ENCODE results near the gene MORN1. TPM values are rescaled to one million over a fixed set of nuclear protein-coding genes. Genes with fewer than 3 reads are reported as not detected.
"Not testable (repeated sequence)": the region's sequence is repeated elsewhere in the genome, so short reads cannot be mapped to it uniquely, and the experiment has no call there.

The MORN1 gene
- total RNA-seq (2012; rRNA removed): 7.4 and 9.0 TPM in 2 replicates

DNA sequence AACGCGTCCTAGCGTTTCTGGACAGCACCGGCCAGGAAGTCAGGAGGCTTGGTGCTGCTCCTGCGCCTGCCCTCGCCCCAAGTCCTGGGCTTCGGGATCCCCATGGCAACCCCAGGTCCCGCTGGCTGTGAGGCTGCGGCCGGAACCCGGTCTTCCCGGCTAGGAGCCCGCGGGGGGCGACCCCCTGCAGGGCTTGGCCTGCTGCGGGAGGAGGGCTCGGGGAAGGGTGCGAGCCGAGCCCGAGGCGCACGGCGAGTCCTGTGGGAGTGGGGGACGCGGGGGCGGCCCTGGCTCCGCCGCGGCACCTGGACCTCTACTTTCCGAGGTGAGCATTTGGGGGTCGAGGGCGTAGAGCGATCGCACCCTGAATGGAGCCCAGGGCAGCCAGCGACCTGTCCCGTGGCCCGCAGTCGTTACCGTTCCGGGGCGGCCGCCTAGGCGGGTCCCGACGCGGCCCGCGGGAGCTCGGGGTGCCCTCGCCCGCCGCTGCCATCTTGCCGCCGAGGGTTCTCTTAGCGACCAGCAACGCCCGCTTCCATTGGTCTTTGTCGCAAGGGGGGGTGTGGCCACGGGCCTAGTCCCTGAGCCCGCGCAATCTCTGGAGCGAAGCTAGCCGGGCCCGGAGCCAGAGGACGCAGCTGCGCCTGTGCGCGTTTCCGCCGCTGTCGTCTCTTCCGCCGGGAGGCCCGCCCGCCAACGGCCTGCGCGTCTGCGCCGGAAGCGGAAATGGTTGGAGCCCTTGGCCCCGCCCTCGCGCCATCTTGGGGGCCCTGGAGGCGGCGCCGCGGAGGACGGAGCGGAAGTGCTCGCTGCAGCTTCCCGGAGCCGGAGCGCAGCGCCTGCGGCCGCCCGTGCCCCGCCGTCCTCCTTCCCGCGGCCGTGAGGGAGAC lies at the start of gene MORN1, which contains the start of gene RER1:
MORN1 (minus strand) TSS at position 514 of the 890 bp plus-strand sequence; CDS start at position 493, 21 bp downstream.
RER1 (plus strand) TSS at position 801 of the 890 bp plus-strand sequence. CDS start 3,950 bp downstream, outside the sequence.
- Histone ChIP-seq H3K36me3 (ENCODE audit: insufficient read depth, low read length) (peaks cover 35% of the 10 kb centered on the region), H3K4me3 (ENCODE audit: low read length) (peak within 1 kb of the TSS; percentile 97)

GRCh38 chr1:2440346-2440745 lies 49.0 kb upstream of the MORN1 start:
- not testable (repeated sequence) for H3K4me2 ChIP-seq (ENCODE audit: low read length); H3K9me3 ChIP-seq (replicated peaks; ENCODE audit: low read length); H3K4me3 ChIP-seq (ENCODE audit: low read length); H3K9ac ChIP-seq (ENCODE audit: low read depth, low read length); H3K36me3 ChIP-seq (ENCODE audit: insufficient read depth, low read length)
- H3K4me1 ChIP-seq (ENCODE audit: control insufficient read depth, insufficient read depth, low read length): peaks cover 12% of the 10 kb centered on the region
- peaks cover 25% of the 10 kb centered on the region for H3K27me3 ChIP-seq (ENCODE audit: control insufficient read depth, insufficient read depth, low read length)

More for the DNA sequence above, at the start of gene MORN1, which contains the start of gene RER1:
- Histone ChIP-seq H3K4me2 (ENCODE audit: low read length) (peak within 1 kb of the TSS; percentile 95), H3K9ac (ENCODE audit: low read depth, low read length) (peak within 1 kb of the TSS; percentile 93), H3K9me3 (replicated peaks; ENCODE audit: low read length) (no peaks in the 10 kb centered on the region), H3K4me1 (ENCODE audit: control insufficient read depth, insufficient read depth, low read length) (peaks cover 30% of the 10 kb centered on the region), H3K27me3 (ENCODE audit: control insufficient read depth, insufficient read depth, low read length) (no peaks in the 10 kb centered on the region)

GRCh38 chr1:2439369-2439768 lies 48.0 kb upstream of the MORN1 start:
- no peaks in the 10 kb centered on the region for H3K36me3 ChIP-seq (ENCODE audit: insufficient read depth, low read length)
- H3K9me3 ChIP-seq (replicated peaks; ENCODE audit: low read length): no peaks in the 10 kb centered on the region
- H3K27me3 ChIP-seq (ENCODE audit: control insufficient read depth, insufficient read depth, low read length): peaks cover 32% of the 10 kb centered on the region
- H3K4me1 ChIP-seq (ENCODE audit: control insufficient read depth, insufficient read depth, low read length): peaks cover 4% of the 10 kb centered on the region
- H3K4me3 ChIP-seq (ENCODE audit: low read length): no peak overlapping the region
- H3K4me2 ChIP-seq (ENCODE audit: low read length): no peak overlapping the region
- H3K9ac ChIP-seq (ENCODE audit: low read depth, low read length): no peak overlapping the region

DNA sequence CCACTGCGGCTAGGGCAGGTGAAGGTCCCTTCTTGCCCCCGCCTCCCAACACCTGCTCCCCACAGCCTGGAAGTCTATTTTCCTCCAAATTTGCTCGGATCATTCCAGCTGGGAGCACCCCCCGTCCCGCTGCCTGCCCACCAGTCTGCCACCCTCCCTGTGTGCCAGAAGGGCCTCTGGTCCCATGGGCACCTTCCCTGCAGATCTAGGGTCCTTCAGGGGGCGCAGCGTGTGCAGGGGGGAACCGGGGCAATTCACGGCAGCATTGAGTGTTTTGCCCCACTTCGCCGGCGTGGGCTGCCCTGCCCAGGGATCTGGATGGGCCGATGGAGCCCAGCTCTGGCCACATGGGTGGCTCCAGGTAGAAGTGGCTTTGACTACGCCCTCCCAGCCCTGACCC lies 47.3 kb upstream of the MORN1 start:
- Histone ChIP-seq H3K27me3 (ENCODE audit: control insufficient read depth, insufficient read depth, low read length) (peaks cover 39% of the 10 kb centered on the region), H3K36me3 (ENCODE audit: insufficient read depth, low read length) (no peaks in the 10 kb centered on the region)

DNA sequence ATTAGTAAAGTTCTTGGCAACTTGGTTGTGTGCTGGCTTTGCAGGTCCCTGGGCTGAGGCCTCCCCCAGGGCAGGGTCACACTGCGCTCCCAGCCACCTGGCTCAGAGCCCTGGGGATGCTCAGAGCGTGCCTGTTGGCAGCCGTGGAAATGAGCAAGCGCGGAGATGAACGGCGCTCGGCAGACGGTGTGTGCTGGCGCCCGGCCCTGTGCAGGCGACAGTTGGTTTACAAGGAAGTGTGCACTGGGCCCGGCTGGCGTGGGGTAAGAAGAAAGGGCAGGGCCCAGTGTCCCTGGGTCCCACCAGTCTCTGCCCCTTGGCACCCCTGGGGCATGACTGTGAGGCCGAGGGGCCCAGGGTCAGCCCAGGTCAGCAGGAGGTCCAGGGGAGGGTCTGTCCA lies 46.7 kb upstream of the MORN1 start:
- Histone ChIP-seq H3K9ac (ENCODE audit: low read depth, low read length) (no peak overlapping the region), H3K4me2 (ENCODE audit: low read length) (no peak overlapping the region), H3K4me1 (ENCODE audit: control insufficient read depth, insufficient read depth, low read length) (peaks cover 1% of the 10 kb centered on the region), H3K4me3 (ENCODE audit: low read length) (no peak overlapping the region), H3K36me3 (ENCODE audit: insufficient read depth, low read length) (no peaks in the 10 kb centered on the region), H3K27me3 (ENCODE audit: control insufficient read depth, insufficient read depth, low read length) (peaks cover 44% of the 10 kb centered on the region), H3K9me3 (replicated peaks; ENCODE audit: low read length) (no peaks in the 10 kb centered on the region)

More for the DNA sequence above, 47.3 kb upstream of the MORN1 start:
- no peaks in the 10 kb centered on the region for H3K9me3 ChIP-seq (replicated peaks; ENCODE audit: low read length)
- H3K4me1 ChIP-seq (ENCODE audit: control insufficient read depth, insufficient read depth, low read length): peaks cover 4% of the 10 kb centered on the region
- no peak overlapping the region for H3K4me2 ChIP-seq (ENCODE audit: low read length)
- H3K4me3 ChIP-seq (ENCODE audit: low read length): no peak overlapping the region
- H3K9ac ChIP-seq (ENCODE audit: low read depth, low read length): no peak overlapping the region

GRCh38 chr1:2437617-2438016 lies 46.3 kb upstream of the MORN1 start:
- no peaks in the 10 kb centered on the region for H3K9me3 ChIP-seq (replicated peaks; ENCODE audit: low read length)
- no peaks in the 10 kb centered on the region for H3K4me1 ChIP-seq (ENCODE audit: control insufficient read depth, insufficient read depth, low read length)
- H3K27me3 ChIP-seq (ENCODE audit: control insufficient read depth, insufficient read depth, low read length): peaks cover 44% of the 10 kb centered on the region
- H3K36me3 ChIP-seq (ENCODE audit: insufficient read depth, low read length): no peaks in the 10 kb centered on the region
- H3K4me2 ChIP-seq (ENCODE audit: low read length): no peak overlapping the region
- no peak overlapping the region for H3K9ac ChIP-seq (ENCODE audit: low read depth, low read length)
- no peak overlapping the region for H3K4me3 ChIP-seq (ENCODE audit: low read length)

GRCh38 chr1:2436876-2437275 lies 45.5 kb upstream of the MORN1 start:
- no peak overlapping the region for H3K9ac ChIP-seq (ENCODE audit: low read depth, low read length)
- no peaks in the 10 kb centered on the region for H3K9me3 ChIP-seq (replicated peaks; ENCODE audit: low read length)
- no peak overlapping the region for H3K4me2 ChIP-seq (ENCODE audit: low read length)
- H3K36me3 ChIP-seq (ENCODE audit: insufficient read depth, low read length): no peaks in the 10 kb centered on the region
- H3K4me1 ChIP-seq (ENCODE audit: control insufficient read depth, insufficient read depth, low read length): no peaks in the 10 kb centered on the region
- no peak overlapping the region for H3K4me3 ChIP-seq (ENCODE audit: low read length)
- peaks cover 44% of the 10 kb centered on the region for H3K27me3 ChIP-seq (ENCODE audit: control insufficient read depth, insufficient read depth, low read length)

GRCh38 chr1:2435746-2436355 lies 44.5 kb upstream of the MORN1 start:
- H3K9me3 ChIP-seq (replicated peaks; ENCODE audit: low read length): no peaks in the 10 kb centered on the region
- peaks cover 52% of the 10 kb centered on the region for H3K27me3 ChIP-seq (ENCODE audit: control insufficient read depth, insufficient read depth, low read length)
- H3K4me3 ChIP-seq (ENCODE audit: low read length): no peak overlapping the region
- H3K36me3 ChIP-seq (ENCODE audit: insufficient read depth, low read length): no peaks in the 10 kb centered on the region
- no peaks in the 10 kb centered on the region for H3K4me1 ChIP-seq (ENCODE audit: control insufficient read depth, insufficient read depth, low read length)
- no peak overlapping the region for H3K9ac ChIP-seq (ENCODE audit: low read depth, low read length)
- no peak overlapping the region for H3K4me2 ChIP-seq (ENCODE audit: low read length)

GRCh38 chr1:2435091-2435490 lies 43.7 kb upstream of the MORN1 start:
- H3K4me2 ChIP-seq (ENCODE audit: low read length): no peak overlapping the region
- H3K4me3 ChIP-seq (ENCODE audit: low read length): no peak overlapping the region
- no peak overlapping the region for H3K9ac ChIP-seq (ENCODE audit: low read depth, low read length)
- H3K4me1 ChIP-seq (ENCODE audit: control insufficient read depth, insufficient read depth, low read length): no peaks in the 10 kb centered on the region
- no peaks in the 10 kb centered on the region for H3K9me3 ChIP-seq (replicated peaks; ENCODE audit: low read length)
- no peaks in the 10 kb centered on the region for H3K36me3 ChIP-seq (ENCODE audit: insufficient read depth, low read length)
- H3K27me3 ChIP-seq (ENCODE audit: control insufficient read depth, insufficient read depth, low read length): peaks cover 52% of the 10 kb centered on the region

GRCh38 chr1:2433936-2434655 lies 42.7 kb upstream of the MORN1 start:
- Histone ChIP-seq H3K4me2 (ENCODE audit: low read length) (no peak overlapping the region), H3K9ac (ENCODE audit: low read depth, low read length) (no peak overlapping the region), H3K27me3 (ENCODE audit: control insufficient read depth, insufficient read depth, low read length) (peaks cover 52% of the 10 kb centered on the region), H3K36me3 (ENCODE audit: insufficient read depth, low read length) (no peaks in the 10 kb centered on the region), H3K4me3 (ENCODE audit: low read length) (no peak overlapping the region), H3K9me3 (replicated peaks; ENCODE audit: low read length) (peaks cover 4% of the 10 kb centered on the region), H3K4me1 (ENCODE audit: control insufficient read depth, insufficient read depth, low read length) (no peaks in the 10 kb centered on the region)

DNA sequence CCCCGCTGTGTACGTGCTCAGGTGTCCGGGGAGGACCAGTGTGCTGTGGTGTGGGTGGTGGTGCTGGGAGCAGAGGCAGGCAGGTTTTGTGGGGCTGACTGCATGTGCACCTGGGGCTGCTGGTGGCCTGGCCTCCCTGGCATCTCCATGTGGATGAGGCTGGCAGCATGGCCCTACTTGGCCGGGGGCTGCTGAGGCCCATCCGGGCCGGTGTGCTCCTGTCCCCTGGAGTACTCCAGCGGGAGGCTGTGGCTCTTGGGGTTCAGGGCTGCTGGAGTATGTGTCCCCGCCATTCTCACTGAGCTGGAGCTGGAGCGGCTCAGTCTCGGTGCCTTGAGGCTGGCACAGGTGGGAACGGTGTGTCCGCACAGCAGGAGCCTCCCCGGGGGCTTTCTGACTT lies 41.8 kb upstream of the MORN1 start:
- no peak overlapping the region for H3K4me3 ChIP-seq (ENCODE audit: low read length)
- H3K9ac ChIP-seq (ENCODE audit: low read depth, low read length): no peak overlapping the region
- peaks cover 47% of the 10 kb centered on the region for H3K27me3 ChIP-seq (ENCODE audit: control insufficient read depth, insufficient read depth, low read length)
- H3K9me3 ChIP-seq (replicated peaks; ENCODE audit: low read length): peaks cover 4% of the 10 kb centered on the region
- H3K4me1 ChIP-seq (ENCODE audit: control insufficient read depth, insufficient read depth, low read length): no peaks in the 10 kb centered on the region
- no peak overlapping the region for H3K4me2 ChIP-seq (ENCODE audit: low read length)
- H3K36me3 ChIP-seq (ENCODE audit: insufficient read depth, low read length): no peaks in the 10 kb centered on the region

Measured in skeletal muscle satellite cell (primary cell).